HG03469 (cell line): ENCODE measurements around the gene ERFE.
"Not testable (repeated sequence)": the region's sequence is repeated elsewhere in the genome, so short reads cannot be mapped to it uniquely, and the experiment has no call there.

Experiments
- ATAC-seq: cut with Tn5 transposase; IDR thresholded peaks from one replicate; pipeline ENCODE4 v1.9.1; 2021; ENCODE audit warnings: mild to moderate bottlenecking, moderate library complexity, moderate number of reproducible peaks; ENCODE audit not compliant: unreplicated experiment

ERFE gene

DNA sequence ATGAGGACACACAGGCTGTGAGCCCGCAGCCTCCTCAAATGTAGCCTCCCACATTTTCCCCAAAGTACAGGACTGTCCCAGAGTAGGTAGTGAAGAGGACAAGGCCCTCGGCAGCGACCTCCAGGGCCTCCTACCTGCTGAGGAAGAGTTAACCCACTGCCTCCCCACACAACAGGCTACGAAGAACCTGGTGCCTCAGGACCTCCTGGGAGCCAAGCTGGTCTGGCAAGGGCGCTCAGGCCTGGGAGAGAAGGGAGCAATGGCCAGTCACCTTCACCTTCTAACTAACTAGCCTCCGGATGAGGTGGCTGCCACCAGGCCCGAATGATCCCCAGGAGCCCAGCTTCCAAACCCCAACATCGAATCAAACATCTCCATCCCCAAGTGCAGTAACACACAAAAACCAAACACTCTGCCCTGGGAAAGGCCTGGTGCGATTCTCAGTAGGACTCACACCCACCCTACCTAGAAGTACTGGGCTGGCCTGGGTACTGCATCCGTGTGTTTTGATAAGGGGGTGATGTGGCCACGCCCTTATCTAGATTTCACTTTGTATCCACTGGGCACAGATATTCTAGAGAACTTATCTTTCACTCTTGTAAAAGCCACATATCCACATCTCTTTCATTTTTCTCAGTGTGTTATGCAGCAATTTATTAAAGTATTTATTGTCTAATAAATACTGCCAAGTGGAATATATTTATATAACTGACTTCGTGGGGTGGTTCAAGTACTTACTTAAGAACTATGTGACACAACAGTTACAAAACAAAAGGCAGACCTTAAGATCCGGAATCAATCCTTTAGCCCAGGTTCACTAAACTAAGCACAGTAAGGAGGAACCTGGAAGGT is 9.7 kb downstream of the ERFE start:
- ATAC-seq = no peak

- no peak for ATAC-seq
Measured at GRCh38 chr2:238169048-238169707, 10.4 kb downstream of the ERFE start.

DNA sequence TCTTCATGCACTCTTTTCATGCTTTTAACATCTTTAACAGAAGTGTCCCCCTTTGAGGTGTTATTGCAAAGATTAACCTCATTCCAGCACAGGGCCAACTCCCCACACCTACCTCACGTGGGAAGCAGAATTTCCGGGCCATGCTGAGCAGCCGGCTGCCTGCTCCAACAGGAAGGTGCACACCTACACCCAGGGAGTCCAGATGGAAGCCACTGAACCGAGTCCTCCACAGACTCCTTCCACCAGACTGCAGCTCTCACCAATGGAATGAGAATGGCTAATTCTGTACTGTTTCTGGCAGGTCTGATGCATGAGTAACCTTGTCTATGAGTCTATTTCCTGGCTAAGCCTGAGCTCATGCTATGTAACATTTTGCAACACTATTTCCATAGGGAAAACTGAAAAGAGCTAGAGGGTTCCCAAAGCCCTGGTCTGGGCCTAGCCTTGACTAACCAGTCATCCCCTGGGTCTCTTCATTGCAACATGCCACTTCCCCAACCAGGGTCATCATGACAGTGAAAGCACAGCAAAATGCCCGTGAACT is 11.0 kb downstream of the ERFE start:
- ATAC-seq = no peak

DNA sequence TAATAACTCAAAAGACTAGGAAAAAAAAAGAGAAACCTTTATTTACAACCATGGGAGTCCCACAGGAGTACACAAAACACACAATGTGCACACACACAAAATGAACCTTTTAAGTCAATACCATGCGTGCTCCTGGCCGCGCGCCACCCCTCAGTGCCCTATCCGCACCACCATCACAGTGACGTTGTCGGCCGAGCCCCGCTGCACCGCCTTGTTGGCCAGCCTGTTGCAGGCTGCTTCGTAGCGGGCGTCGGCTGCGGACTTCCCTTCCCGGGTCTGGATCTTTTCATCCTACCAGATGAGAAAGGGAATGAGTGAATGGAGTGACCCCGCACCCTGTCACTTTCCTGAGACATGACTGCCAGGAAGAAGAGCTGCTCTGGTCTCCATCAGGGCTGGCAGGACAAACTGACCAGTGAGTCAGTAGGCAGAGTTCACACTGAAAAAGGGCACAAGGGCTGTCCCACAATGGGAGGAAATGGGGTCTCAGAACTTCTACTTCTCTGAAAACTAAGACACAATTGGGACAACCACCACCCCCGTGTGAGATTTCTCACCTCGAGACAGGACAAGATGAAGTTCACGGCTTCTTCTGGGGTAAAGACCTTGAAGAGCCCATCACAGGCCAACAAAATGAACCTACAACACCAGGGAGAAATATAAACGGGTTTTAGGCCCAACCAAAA is 11.8 kb downstream of the ERFE start:
- no peak for ATAC-seq

- ATAC-seq = not testable (repeated sequence)
Measured at GRCh38 chr2:238171072-238171431, 12.3 kb downstream of the ERFE start.

DNA sequence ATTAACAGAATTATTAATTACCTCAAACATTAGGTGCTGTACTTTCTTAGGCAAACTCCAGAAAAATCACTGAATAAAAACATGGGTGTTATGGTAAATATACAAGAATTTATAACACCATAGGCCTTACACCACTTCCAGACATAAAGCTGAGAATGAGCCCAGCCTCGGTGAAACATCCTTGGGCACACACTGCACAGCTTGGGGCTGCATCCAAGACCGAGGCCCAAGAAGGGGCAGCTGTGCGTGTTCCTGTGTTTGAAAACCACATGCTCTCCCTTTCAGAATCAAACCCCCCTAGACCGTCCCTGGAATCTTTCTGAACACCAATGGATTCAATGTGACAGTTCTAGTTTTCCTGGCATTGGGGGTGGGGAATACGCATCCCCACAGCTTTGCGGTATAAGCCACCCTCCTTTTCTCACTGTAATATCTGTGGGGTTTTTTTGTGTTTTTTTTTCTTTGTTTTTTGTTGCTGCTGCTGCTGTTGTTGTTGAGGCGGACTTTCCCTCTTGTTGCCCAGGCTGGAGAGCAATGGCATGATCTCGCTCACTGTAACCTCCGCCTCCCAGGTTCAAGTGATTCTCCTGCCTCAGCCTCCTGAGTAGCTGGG is 12.9 kb downstream of the ERFE start:
- ATAC-seq = no peak

GRCh38 chr2:238172439-238172838 is 13.7 kb downstream of the ERFE start:
- ATAC-seq = no peak

DNA sequence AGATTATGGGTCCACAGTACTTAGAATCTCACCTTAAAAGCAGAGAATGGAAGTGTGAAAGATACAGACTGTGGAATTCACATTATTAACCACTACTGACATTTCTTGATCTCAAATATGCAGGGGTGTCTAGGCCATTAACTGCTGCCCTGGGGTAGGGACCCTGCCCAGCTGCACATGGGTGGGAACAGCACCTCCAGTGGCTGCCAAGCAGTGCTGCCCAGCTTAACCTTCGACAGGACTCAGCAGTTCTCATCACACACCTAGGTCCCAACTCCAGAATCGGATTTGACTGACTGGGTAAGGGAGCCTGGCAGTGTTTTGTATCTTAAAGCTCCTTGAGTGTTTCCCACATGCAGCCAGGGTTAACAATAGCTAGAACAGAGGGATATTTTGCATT is 14.9 kb downstream of the ERFE start:
- no peak for ATAC-seq

GRCh38 chr2:238174291-238174690 is 15.5 kb downstream of the ERFE start:
- ATAC-seq = no peak

GRCh38 chr2:238174701-238175100 is 15.9 kb downstream of the ERFE start:
- no peak for ATAC-seq

- ATAC-seq = no peak
Measured at GRCh38 chr2:238176613-238177012, 17.8 kb downstream of the ERFE start.

DNA sequence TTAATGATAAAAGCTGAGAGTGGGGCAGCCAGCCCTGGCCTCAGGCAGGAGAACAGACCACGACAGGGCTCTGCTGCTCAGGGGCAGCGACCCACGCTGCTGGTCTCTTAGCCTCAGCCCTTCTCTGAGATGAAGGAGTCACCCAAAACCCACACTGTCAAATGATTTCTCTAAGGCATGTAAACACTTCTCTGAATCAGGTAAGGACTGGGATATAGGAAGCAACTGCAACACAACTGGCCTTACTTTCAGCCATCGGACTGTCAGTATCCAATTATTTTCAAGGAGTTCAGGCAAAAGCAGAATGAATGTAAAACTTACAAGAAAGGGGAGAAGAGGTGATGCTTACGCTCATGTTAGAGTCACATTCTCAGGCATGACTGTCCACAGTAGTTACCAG is 21.8 kb downstream of the ERFE start:
- ATAC-seq = no peak

DNA sequence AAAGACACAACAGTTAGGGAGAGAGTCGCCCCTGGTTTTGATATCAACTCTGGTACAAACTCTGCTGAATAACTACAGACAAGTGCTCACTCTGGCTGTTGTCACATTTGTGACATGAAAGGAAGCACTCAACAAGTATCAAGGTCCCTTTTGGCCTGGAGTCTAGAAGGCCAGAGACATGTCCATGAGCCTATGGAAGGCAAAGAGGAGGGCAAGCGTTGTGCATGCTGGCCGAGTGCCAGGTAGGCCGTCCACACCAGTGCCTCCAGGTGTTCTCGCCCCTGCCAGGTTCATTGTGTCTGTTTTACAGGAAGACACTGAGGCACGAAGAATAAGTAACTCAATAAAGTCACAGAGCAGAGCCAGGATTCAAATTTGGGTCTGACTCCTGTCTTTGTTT is 23.6 kb downstream of the ERFE start:
- ATAC-seq = no peak

GRCh38 chr2:238183821-238184220 is 25.1 kb downstream of the ERFE start:
- no peak for ATAC-seq

GRCh38 chr2:238187618-238188548 is 29.1 kb downstream of the ERFE start:
- no peak for ATAC-seq

GRCh38 chr2:238190445-238190844 is 31.7 kb downstream of the ERFE start:
- no peak for ATAC-seq

- ATAC-seq = no peak
Measured at GRCh38 chr2:238202326-238203093, 43.7 kb downstream of the ERFE start.

GRCh38 chr2:238203094-238203972 is 44.6 kb downstream of the ERFE start, which contains the start of gene ILKAP:
Gene ILKAP, minus strand, starts transcription at chr2:238203695. Its CDS starts 142 bp downstream, at chr2:238203553.
- peak; percentile 81 for ATAC-seq
